Kasumi-1 (cell line): ENCODE results near the gene NUDT22.

ENCODE experiments used
- DNase-seq, 2 experiments: peaks; one replicate each; lab custom pipeline; 2025; lab: John Stamatoyannopoulos, UW

NUDT22 gene

DNA sequence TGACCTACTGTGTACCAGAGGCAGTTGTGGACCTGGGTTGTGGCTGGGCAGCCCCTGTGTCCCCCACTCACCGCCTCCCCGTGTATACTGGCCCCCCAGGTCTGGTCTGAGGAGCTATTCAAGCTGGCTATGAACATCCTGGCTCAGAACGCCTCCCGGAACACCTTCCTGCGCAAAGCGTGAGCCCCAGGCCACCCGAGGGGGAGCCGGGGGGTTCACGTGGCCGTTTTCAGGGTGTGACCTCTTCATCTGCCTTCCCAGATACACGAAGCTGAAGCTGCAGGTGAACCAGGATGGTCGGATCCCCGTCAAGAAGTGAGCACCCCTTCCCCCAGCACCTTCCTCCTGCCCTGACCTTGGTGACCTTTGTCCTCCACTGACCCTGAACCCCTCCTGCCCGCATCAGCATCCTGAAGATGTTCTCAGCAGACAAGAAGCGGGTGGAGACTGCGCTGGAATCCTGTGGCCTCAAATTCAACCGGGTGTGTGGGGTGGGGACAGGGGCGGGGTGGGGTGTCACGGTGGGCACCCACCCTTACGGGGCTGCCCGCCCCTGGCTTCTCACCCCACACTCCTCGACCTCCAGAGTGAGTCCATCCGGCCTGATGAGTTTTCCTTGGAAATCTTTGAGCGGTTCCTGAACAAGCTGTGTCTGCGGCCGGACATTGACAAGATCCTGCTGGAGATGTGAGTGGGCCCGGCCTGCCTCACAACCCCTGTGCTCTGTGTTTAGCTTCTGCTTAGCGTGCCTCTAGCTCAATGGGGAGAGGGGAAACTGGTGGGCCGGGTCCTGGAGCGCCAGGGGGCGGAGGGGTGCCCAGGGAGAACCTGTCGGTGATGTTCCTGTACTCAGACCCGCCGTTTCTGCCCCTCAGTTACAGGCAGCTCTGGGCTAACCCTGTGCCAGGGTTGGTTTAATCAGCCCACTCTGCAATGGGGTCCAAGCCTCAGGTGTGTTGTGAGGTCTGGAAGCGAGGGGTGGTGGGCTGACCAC, 29.4 kb downstream of the NUDT22 start:
- no peak for DNase-seq

GRCh38 chr11:64256300-64256699, 30.2 kb downstream of the NUDT22 start:
- no peak for DNase-seq

- no peak for DNase-seq
Observed at GRCh38 chr11:64258356-64258755, 32.3 kb downstream of the NUDT22 start.

- DNase-seq, result no peak
Observed at GRCh38 chr11:64258946-64259532, 33.0 kb downstream of the NUDT22 start.

GRCh38 chr11:64259533-64260067, 33.5 kb downstream of the NUDT22 start:
- no peak for DNase-seq

DNA sequence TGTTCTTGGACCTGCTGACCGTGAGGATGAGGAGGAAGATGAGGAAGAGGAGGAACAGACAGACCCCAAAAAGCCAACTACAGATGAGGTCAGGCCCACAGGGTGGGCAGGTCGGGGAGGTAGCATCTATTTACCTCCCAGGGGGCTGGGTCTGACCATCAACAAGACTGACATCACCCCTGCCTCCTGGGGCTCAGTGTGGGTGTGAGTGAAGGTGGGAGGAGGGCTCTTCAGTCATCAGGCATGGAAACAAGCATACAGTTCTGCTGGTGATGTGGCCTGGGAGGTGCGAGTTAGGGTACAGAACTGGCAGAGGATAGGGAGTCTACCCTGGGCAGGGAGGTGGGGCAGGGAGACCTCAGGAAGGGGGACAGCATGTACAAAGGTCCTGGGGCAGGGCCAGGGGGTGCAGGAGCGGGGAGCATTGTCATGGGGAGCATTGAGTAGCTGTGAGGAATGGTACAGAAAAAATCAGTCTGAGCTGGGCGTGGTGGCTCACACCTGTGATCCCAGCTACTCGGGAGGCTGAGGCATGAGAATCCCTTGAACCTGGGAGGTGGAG, 34.2 kb downstream of the NUDT22 start:
- no peak for DNase-seq

GRCh38 chr11:64261556-64262080, 35.5 kb downstream of the NUDT22 start:
- no peak for DNase-seq

DNA sequence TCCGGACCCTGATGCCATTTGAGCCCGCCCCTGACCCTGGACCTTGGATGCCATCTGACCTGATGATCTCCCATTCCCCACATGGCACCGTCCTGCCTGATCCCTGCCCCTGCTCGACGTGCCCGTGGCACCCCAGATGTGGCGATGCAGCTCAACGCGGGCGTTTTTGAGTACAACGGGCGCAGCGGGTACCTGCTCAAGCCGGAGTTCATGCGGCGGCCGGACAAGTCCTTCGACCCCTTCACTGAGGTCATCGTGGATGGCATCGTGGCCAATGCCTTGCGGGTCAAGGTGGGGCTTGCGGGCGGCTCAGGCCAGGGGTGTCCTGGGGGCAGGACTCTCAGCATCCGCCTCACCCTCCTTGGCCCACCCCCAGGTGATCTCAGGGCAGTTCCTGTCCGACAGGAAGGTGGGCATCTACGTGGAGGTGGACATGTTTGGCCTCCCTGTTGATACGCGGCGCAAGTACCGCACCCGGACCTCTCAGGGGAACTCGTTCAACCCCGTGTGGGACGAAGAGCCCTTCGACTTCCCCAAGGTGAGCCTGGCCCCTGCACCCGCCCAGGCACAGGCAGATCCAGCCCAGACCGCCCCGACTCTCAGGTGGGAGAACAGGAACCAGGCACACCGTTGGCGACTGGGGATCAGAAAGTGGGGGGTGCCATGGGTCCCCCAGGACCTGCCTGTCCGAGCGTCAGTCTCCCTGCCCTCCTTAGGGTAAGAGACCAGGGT, 36.4 kb downstream of the NUDT22 start:
- DNase-seq, result no peak

DNA sequence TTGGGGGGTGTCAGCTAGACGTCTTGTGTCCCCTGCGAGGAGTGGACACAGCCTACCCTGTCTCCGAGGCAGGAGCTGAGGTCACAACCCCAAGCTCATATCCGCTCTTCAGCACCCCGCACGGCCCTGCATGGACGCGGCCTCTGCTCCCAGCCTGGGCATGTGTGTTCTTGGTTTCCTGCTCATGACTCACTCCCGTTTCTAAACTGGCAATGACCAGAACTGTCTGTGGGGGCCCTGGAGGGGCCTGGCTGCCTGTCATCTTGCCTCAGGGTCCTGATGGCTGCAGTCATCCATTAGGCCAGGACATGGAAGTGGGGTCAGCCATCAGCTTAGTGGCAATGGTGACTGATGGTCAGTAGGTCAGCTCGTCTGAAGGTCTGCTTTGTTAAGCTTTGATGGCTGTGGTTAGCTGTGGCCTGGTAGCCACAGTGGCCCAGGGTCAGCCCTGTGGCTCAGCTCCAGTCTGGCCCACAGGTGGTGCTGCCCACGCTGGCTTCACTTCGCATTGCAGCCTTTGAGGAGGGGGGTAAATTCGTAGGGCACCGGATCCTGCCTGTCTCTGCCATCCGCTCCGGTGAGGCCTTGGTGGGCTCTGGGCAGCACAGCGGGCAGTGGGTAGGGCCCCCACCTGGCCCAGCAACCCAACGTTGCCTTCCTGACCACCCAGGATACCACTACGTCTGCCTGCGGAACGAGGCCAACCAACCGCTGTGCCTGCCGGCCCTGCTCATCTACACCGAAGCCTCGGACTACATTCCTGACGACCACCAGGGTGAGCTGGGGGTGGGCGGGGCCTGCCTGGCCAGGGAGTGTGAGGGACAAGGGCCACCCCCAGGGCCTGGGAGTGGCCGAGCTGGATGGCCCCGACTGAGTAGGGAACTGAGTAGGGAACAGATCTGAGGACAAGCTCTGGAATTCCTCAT, 37.2 kb downstream of the NUDT22 start:
- DNase-seq, result peak; percentile 21 to 25

GRCh38 chr11:64263947-64264317, 37.9 kb downstream of the NUDT22 start:
- DNase-seq, result no peak

DNA sequence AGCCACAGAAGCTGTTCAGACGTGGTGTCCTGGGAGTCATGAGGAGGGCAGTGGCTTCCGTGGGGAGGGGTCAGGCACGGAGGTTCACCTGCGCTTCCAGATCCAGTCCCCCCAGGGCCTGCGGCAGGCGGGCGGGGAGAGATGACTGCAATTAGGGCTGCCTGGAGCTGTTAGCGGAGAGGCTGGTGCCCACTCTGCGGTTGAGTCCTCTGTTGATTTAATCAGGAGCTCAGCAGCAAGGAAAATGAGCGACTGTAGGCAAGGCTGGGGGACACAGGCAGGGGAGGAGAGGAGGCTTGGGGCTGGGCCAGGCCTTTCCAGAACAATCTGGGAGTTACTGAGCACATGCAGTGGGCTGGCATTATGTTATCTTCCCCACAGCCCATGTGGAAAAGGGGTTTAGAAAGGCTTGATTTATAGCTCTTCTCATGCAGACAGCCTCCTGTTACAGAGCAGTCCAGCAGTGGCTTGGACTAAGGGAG, 38.3 kb downstream of the NUDT22 start:
- no peak for DNase-seq

GRCh38 chr11:64265176-64266160, 39.4 kb downstream of the NUDT22 start:
- DNase-seq, result no peak

- no peak for DNase-seq
Observed at GRCh38 chr11:64266339-64266738, 40.3 kb downstream of the NUDT22 start.

DNA sequence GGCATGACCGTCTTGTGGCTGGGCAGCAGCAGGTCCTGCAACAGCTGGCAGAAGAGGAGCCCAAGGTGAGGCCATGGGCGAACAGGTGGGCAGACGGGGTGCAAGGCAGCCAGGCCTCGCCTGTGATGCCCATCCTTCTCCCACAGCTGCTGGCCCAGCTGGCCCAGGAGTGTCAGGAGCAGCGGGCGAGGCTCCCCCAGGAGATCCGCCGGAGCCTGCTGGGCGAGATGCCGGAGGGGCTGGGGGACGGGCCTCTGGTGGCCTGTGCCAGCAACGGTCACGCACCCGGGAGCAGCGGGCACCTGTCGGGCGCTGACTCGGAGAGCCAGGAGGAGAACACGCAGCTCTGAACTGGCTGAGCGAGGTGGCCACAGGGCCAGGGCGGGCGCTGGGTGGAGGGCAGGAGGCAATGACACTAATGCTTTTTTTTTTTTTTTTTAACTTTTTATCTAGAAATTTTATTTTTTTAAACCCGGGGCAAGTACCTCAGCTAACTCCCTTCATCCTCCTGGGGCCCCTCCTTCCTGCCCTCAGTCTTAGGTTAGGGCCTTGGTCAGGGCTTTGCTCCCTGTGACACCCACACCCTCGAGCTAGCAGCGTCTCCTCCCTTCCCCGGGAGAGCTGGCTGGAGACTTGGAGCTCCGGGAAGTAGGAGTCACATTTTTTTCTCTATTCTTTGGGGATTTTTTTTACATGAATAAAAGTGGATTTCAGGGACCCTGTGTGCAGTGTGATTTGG, 41.3 kb downstream of the NUDT22 start:
- DNase-seq, result no peak

DNA sequence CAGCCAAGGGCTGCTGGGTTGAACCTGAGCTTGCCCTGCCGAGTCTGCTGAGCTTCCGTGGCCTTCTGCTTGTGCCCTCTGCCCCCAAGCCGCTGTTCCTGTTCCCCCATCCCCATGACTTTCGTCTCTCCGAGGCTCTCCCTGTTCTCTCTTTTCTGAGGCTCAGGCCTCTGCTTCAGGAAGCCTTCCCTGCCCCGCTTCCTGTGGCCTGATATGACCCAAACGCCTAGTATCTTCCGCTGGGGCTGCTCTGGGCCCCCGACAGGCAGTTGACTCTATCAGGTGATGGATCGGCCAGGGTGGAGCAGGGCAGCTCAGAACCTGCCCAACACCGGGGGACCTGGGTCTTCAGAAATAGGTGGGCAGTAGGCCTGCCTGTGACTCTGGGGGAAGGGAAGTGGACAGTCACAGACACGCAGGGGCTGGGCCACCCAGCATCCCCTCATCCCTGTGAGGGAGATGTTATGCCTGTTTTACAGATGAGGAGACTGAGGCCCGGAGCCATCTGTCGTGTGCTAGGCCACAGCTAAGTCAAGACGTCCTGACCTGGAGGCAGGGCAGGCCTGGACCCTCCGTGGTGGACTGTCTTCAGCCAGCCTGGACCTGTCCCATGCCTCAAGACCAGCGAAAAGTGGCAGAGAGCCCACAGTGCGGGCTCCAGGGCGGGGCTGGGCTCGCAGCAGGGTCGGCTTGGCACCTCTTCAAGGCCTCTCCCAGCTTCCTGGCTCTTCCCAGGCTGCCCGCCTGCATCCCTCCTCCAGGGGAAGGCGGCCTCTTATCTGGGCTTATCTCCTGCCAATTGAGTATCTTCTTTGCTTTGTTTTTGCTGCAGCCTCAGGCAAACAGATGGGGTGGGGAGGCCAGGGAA, 42.2 kb downstream of the NUDT22 start:
- peak; percentile 58 to 76 for DNase-seq

- peak; percentile 54 to 65 for DNase-seq
Observed at GRCh38 chr11:64268893-64269539, 42.9 kb downstream of the NUDT22 start.
